ENCODE data around the gene CAPS2.

DNA sequence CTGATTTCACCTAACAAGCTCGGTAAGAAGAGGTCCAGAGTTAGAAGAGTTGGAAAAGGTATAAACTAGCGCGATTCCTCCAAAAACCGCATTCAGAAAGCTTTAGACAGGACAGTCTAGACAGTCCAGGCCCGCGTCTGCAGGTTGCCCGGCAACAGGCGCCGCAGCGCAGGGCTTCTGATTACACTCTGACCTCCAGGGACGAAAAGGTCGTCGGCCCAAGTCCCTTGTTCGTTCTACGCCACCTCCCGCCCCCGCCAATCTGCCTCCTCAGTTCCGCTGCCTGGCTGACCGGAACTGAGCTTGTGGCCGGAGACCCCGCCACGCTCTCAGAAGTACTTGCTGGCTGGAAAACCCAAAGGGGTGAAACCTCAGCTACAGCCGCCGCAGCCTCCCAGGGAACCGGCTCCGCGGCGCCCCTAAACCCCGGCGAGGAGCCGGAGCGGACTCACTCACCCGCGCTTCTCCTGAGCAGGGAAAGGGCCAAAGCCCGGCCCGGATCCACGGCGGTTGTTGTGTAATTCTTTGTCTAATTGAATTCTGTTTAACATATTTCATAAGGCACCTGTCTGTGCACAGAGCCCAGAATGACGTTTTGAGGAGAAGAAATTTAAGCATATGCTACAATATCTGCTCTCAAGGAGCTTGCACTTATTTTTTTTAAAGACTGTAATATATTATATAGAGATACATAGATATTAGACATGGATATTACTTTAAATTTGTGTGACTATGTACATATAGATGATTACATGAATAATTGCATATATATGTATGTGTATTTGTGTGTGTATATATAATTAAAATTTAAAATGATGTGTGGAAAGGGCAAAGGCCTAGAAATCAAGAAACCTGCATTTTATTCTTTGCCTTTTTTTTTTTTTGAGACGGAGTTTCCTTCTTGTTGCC is at the start of gene CAPS2:
- TF ChIP-seq, protein P1, sequence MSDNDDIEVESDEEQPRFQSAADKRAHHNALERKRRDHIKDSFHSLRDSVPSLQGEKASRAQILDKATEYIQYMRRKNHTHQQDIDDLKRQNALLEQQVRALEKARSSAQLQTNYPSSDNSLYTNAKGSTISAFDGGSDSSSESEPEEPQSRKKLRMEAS (IDR thresholded peaks at IDR 0.05; ENCODE audit: low read depth, low read length) = peak; percentile 48; the same call in 1 of the 2 replicates
- TF ChIP-seq POLR2A (IDR thresholded peaks at IDR 0.05; ENCODE audit: extremely low read depth, insufficient read length) = no peak
